HG03460 (cell line): ENCODE data around the gene CXCL14.
"Not testable (repeated sequence)": the region's sequence is repeated elsewhere in the genome, so short reads cannot be mapped to it uniquely, and the experiment has no call there.

Experiments used
- ATAC-seq: cut with Tn5 transposase; IDR thresholded peaks from one replicate; pipeline ENCODE4 v1.9.1; 2021; ENCODE audit not compliant: unreplicated experiment

CXCL14 gene

GRCh38 chr5:135545099-135545498, 33.7 kb downstream of the CXCL14 start:
- ATAC-seq, result no peak

- no peak for ATAC-seq
Observed at GRCh38 chr5:135543485-135544304, 35.1 kb downstream of the CXCL14 start.

GRCh38 chr5:135543001-135543484, 35.7 kb downstream of the CXCL14 start:
- ATAC-seq, result no peak

GRCh38 chr5:135541807-135542502, 36.8 kb downstream of the CXCL14 start:
- no peak for ATAC-seq

GRCh38 chr5:135539430-135540005, 39.3 kb downstream of the CXCL14 start:
- no peak for ATAC-seq

GRCh38 chr5:135538261-135538660, 40.5 kb downstream of the CXCL14 start:
- no peak for ATAC-seq

GRCh38 chr5:135537745-135538144, 41.0 kb downstream of the CXCL14 start:
- no peak for ATAC-seq

GRCh38 chr5:135537271-135537670, 41.5 kb downstream of the CXCL14 start:
- ATAC-seq, result no peak

GRCh38 chr5:135535820-135536801, 42.7 kb downstream of the CXCL14 start, which contains the start of gene NEUROG1:
NEUROG1 (minus strand) TSS chr5:135535964; CDS start chr5:135535690, 274 bp downstream.
- no peak for ATAC-seq

- no peak for ATAC-seq
Observed at GRCh38 chr5:135535420-135535819, 43.4 kb downstream of the CXCL14 start.

- no peak for ATAC-seq
Observed at GRCh38 chr5:135534609-135535419, 44.0 kb downstream of the CXCL14 start.

- no peak for ATAC-seq
Observed at GRCh38 chr5:135533794-135534193, 45.0 kb downstream of the CXCL14 start.

- ATAC-seq, result no peak
Observed at GRCh38 chr5:135533334-135533733, 45.5 kb downstream of the CXCL14 start.

- ATAC-seq, result not testable (repeated sequence)
Observed at GRCh38 chr5:135529576-135529975, 49.2 kb downstream of the CXCL14 start.

- ATAC-seq, result no peak
Observed at GRCh38 chr5:135526924-135527323, 51.9 kb downstream of the CXCL14 start.

GRCh38 chr5:135521964-135522363, 56.8 kb downstream of the CXCL14 start:
- no peak for ATAC-seq
